Spleen (tissue), 7 donors: ENCODE data around the gene DISC1.

ENCODE experiments used
- CTCF ChIP-seq, 11 experiments: fragments of 200-600 bp in 7 of 11; fragments of 450-650 bp in 4 of 11; sonication (generic) in 4 of 11; IDR thresholded peaks in 8 of 11; conservative IDR thresholded peaks in 3 of 11; 1 replicate in 7 of 11; 2 replicates in 4 of 11; pipeline versions ENCODE4 v1.4.0 to v1.8.0; 2016 to 2021; ENCODE audit warnings: antibody characterized with exemption in 11 of 11, inconsistent platforms in 4 of 11, mild to moderate bottlenecking in 1 of 11
- POLR2A ChIP-seq, 3 donors: fragments of 450-650 bp; IDR thresholded peaks; one replicate each; pipeline ENCODE4 v1.5.1; 2017; ENCODE audit warnings: antibody characterized with exemption in 3 of 3, mild to moderate bottlenecking in 1 of 3
- POLR2AphosphoS5 ChIP-seq, 3 donors: sonication (generic); formaldehyde crosslinking; IDR thresholded peaks; one replicate each; pipeline ENCODE4 v1.5.1; 2017; ENCODE audit warnings: antibody characterized with exemption in 3 of 3
- donor health status: DM: no; HTN: no; CAD: no; lungs with moderate emphysema.
- donor health status: DM: no; HTN: no; CAD: no.
- donor health status: DM: no; HTN: no; CAD: no.

GRCh38 chr1:231879296-231879695, 252.7 kb downstream of the DISC1 start:
- TF ChIP-seq CTCF (IDR thresholded peaks at IDR 0.05 in 8 of 11, conservative IDR thresholded peaks at IDR 0.05 in 3 of 11) (no peak), POLR2A (IDR thresholded peaks at IDR 0.05) (no peak), POLR2AphosphoS5 (IDR thresholded peaks at IDR 0.05) (no peak)
